Stimulated activated CD4-positive, alpha-beta T cell treated with anti-CD3 and anti-CD28 coated beads, TNF-alpha, amount 100 ng/mL, for 1 hour (primary cell): ENCODE measurements around the gene THSD4.

Experiments used
- DNase-seq, 3 donors: peaks; one replicate each; pipeline ENCODE4 v3.0.0-alpha.2; 2020; ENCODE audit warnings: low read depth in 3 of 3, low spot score in 1 of 3

Gene THSD4

DNA sequence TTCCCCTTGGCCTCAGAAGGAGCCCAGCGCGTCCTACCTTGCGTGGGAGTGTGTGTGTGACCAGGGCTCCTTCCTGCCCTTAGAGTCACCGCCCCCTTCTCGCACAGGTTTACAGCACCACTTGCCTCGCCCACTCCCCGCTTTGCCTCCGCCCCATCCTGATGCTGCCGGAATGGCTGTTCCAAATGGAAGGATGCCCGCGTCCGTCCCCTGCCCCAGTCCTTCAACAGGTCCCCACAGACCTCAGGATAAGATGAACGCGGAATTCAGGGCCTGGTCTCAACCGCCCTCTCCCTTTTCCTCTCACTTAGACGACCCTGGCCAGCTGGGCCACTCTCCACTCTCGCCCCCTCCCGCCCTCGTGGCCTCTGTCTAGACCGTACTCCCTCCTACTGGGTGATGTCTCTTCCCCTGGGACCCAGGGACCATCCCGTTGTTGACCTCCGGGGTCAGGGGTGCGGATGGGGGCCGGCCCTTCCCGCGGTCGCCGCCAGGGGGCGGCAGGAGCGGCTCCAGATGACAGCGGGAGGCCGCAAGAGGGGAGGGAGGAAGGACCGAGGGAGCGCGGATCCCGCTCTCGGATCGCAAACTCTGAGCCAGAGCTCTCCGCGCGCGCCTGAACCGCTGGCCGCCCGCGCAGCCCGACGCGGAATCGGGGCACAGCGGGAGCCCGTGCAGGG, at the start of gene THSD4:
THSD4 (plus strand) TSS at position 585 of the 680 bp plus-strand sequence.
- peak in 1 of 3 donors; percentile 53 for DNase-seq

DNA sequence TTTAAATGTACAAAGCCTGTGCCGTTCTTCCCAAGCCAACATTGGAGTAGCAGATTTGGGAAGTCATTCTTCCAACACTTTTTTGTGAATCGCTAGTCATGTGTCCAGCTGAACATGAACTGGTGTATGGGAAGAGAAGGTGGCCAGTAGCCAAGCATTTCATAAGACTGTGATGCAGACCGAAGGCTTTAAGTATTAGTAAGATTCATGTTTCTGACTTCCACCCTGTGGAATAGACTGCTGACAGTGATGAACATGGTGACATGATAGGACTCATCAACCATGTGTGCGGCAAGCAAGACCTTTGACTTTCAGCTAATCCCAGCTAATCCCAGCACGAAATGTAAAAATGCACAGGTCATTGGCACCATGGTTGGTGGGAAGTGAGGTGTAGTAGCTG, 48.3 kb upstream of the THSD4 start:
- no peak for DNase-seq

DNA sequence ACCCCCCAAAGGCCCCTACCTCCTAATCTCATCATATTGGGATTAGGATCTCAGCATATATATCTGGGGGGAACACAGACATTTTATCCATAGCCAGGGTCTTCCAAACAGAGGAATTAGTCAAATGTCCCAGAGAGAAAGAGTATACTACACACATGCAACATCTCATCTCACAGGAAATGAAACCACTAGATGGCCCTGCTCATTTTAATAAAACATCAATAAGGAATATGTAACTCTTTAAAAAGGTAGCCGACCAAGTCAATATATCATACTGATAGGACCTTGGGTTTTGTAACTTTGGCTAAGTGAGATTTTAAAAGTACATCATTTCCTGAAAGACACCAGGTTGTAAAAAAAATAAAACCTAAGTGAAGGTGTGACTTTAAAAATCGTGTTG, 45.6 kb upstream of the THSD4 start:
- DNase-seq, result no peak

DNA sequence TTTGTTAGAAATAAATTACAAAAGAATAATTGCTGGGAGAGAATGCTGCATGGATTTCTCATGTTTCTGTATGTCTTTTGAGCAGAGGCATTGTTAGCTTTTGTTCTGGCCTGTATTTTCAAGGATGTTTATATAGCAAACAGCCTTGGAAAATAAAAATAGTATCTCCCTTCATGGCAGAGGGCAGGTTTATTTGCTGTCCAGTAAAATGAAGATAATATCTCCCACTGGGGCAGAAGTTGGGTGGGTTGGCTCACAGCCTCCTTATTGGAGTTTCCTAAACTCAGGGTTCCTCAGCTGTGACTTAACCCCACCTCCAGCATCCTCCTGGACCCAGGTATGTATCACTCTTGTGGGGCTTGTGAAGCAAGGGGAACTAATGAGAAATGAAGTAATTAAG, 43.7 kb upstream of the THSD4 start:
- DNase-seq, result no peak

DNA sequence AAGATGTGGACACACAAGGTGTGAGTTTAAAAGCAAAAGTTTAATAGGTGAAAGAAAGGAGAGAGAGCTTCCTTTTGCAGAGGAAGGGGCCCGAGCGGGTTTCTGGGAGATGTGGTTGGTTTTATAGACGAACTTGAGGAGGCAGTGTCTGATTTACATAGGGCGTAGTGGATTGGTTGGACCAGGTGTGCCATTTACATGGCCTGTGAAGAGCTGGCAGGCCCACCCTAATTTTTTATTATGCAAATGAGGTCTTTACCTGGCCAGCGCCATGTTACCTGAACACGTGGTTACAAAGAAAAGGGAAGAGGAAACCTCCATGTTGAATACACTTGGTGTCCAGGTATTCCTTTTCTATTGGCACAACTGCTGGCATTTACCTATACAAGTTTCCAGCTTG, 42.8 kb upstream of the THSD4 start:
- no peak for DNase-seq

DNA sequence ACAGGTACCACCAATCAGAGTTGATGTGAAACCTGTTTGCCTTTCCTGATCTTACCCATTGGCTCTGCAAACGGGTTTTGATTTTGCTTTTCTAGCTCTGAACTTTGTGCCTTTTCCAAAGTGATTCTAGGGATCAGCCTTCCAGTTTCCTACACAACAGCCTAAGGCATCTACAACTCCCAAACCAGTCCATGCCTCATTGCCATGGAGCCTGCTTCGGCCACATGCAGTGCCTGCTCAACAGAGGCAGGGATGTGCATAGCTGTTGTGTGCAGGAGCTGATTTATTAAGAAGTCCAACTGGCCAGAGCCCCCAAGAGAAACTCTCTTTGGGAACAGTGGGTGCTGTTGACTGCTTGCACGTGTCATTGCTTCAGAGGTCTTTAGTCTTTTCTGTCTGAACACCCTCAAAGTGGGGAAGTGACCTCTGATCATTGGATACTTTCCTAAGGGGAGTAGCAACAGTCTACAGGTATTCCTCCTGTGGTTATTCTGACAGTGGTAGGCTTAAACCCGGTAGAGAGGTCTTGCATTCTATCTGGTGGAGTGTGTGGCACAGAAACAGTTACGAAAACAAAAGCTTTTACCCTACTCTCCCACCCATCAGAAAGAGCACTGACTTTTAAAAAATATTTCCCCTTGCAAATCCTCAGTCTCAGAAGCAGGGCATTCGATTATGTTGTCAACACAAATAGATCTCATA, 36.6 kb upstream of the THSD4 start:
- no peak for DNase-seq

DNA sequence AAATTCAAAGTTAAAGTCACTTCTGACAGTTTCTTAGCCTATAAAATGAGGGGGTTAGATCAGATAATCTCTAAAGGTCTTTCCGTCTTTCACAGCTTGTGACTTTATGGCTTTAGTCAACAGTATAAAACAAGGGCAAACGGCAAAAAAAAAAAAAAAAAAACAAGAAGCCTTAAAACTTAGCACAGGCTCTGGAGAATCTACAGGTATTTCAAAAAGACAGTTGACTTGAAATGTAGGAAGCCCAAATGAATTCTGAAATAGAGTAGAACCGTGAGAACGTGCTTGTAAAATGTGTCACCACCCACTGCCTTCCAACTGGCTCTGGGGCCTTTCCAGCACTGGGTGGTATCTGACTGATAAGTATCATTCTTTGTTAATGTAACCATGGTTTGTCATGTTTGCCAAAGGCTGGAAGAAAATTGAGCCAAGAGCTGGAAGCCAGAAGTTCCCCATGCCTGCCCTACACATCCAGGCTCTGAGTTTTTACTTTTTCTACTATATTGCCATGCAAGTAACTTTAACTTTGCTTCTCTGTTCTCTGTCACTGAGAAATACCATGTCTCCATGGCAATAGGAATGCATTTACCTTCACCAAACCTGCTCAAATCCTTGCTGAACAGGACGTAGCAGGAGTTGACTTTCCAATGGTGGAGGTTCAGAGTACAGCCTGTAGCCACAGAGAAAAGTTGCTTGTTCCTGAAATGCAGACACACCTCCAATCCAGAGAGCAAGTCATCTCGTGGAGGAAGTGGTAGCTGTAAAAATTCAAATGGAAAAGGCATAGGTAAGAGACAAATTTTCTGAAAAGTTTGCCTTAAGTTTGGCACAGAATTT, 35.8 kb upstream of the THSD4 start:
- DNase-seq, result no peak

DNA sequence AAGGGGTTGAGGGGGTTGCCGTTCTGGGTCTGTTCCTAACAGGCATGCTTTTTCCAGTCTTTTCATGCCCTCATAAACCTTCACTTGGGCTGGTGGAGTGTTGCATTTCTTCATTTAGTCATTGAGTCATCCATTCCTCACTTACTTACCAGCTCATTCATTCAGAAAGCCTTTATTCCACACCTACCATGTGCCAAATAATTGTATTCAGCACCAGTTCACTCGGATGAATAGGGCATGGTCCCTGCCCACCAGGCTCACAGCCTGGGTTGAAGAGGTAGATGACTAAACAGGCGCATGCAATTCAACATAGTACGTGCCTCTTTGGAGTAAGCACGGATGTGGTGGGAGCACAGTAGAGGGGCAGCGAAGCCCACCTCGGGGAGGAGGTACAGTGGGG, 35.1 kb upstream of the THSD4 start:
- DNase-seq, result no peak

DNA sequence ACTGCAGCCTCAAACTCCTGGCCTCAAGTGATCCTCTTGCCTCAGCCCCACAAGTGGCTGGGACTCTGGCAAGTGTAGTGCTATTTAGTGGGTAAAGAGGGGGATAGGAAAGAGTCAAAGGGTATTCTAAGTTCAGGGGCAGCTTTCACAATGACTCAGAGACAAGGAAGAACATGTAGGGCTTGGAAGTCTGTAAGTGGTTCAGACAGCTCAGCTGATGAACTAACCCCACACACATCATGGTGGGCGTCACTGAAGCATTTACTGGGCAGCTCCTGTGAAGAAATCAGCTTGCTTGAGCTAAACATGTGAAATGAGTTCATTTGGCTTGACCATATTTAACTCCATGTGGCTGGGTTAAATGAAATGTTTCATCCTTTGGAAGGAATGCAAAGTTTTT, 34.6 kb upstream of the THSD4 start:
- DNase-seq, result no peak

DNA sequence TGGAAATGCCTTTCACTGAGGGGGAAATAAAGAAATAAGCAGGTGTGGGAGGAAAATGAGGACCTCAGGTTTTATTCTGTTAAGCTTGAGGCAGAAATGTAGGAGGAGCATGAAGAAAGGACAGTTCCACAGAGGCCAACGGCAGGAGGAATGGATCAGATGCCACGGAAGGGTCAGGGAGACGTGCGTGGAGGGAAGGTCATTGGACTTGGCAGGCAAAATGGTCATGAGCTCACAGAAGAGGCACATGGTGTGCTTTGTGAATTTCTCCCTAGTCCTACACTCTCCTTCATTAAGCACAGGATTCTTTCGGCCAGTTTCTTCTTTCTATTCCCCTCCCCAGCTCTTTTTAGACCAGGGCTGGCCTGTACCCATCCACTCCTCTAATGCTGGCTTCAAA, 32.5 kb upstream of the THSD4 start:
- no peak for DNase-seq

DNA sequence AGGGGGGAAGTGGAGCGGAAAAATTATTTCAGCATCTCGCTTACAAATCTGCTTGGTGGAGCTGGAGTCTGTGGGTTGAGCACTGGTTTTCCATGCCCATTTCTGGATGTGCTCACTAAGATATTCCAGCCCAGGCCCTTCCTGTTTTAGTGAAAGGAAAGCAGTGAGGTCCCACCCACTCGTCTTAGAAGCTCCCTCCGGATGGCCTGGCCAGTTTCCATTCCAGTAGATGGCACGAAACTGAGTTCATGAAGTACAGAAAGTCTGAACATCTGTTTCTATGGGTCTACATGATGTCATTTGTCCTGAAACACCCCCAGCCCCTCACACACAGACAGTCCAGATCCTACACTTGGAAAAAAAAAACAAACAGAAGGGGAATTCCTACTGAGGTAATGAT, 31.9 kb upstream of the THSD4 start:
- DNase-seq, result no peak

DNA sequence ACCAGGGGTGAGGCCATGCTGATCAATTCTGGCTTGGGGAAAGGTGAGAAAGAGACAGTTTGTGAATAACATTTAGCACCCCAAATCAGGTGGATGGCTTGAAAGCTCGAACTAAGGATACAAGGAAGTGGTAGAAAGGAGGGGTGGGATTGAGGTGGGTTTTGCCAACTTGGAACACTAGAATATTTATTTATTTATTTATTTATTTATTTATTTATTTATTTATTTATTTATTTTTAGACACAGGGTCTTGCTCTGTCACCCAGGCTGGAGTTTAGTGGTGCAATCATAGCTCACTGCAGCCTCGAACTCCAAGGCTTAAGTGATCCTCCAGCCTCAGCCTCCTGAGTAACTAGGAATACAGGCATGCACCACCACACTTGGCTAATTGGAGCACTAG, 31.0 kb upstream of the THSD4 start:
- DNase-seq, result no peak

DNA sequence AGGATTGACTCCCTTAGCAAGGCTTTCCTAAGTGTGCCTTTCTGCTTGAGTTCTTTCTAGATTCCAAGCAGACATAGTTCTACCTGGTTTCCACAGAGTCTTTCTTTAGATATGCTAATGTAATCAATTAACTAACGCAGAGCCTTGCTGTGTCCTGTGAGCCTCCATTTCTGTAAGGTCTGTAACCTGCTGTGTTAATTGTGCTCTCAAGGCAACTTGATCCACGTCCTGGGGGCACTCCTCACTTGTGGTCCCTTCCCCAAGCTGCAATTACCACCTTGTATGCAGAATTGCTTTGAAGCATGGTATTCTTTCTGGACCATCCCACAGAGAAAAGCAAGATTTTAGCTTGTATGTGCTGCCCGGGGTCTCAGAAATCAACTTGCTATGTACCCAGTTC, 29.5 kb upstream of the THSD4 start:
- DNase-seq, result no peak

DNA sequence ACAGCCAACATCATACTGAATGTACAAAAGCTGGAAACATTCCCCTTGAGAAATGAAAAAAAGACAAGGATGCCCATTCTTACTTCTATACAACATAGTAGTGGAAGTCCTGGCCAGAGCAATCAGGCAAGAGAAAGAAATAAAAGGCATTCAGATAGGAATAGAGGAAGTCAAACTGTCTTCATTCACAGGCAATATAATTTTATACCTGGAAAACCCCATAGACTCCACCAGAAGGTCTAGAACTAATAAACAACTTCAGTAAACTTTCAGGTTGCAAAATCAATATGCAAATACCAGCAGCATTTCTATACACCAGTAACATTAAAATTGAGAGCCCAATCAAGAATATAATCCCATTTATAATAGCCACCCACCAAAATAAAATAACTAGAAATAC, 27.1 kb upstream of the THSD4 start:
- DNase-seq, result no peak

DNA sequence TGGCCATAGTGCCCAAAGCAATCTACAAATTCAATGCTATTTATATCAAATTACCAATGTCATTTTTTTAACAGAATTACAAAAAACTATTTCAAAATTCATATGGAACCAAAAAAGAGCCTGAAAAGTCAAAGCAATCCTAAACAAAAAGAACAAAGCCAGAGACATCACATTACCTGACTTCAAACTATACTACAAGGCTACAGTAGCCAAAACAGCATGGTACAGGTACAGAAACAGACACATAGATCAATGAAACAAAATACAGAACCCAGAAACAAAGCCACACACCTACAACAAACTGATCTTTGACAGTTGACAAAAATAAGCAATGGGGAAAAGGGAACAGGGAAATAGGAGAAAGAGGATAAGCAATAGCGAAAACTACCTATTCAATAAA, 26.6 kb upstream of the THSD4 start:
- DNase-seq, result no peak

DNA sequence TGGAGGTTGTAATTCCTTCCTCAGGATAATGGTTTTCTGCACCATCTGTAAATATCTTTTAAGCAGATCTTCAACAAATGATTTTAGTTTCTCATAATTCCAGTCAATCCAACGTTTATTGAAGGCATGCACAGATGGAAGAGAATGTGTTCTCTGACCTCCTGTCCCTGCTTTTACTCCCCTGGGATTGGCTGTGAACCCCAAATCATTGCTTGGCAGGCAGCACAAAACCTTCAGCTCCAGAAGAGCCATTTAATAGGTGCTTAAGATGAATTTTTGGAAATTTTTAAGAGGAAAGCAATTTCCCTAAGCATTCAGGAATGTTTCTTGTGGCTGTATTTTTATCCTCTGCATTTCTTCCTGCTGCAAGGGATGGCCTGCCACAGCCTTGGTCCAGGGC, 25.5 kb upstream of the THSD4 start:
- no peak for DNase-seq

DNA sequence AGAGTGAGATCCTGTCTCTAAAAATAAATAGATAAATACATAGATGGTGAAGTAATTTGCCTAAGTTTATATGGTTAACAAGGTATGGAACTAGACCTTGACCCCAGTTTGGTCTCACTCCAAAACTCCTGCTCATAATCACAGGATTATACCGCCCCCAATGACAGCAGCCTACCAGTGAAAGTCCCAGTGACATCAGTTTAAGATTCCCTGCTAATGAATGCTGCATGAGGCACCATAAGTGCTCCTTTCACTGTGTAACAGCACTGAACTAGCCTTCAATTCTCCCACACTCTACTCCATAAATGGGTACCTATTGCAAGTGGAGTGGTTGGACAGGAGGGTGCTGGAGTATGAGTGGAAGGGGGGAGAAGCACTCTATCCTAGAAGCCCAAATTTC, 23.7 kb upstream of the THSD4 start:
- no peak for DNase-seq

DNA sequence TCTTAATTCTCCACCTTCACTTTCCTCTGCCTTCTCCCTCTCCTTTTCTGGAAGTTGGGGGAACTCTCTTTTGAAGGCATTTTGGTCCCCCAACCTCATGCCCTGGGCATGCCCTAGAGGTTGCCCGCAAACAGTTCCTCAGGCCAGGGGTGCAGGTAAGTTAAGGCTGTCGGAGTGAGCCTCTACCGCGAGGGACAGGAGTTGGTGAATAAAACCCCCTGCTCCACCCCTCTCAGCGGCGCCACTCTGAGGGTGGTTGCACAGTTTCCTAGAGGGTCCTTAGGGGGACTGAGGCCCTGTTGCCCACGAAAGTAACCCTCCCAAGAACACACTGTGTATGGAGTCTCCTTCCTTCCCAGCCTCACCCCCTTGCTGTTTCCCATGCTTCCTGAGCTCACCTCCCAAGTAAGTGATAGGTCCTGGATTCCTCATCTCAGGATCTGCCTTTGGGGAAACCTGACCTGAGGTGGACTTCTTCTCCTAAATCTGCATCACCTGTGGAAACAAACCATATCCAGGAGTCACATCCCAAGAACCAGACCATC, 23.1 kb upstream of the THSD4 start:
- no peak for DNase-seq

DNA sequence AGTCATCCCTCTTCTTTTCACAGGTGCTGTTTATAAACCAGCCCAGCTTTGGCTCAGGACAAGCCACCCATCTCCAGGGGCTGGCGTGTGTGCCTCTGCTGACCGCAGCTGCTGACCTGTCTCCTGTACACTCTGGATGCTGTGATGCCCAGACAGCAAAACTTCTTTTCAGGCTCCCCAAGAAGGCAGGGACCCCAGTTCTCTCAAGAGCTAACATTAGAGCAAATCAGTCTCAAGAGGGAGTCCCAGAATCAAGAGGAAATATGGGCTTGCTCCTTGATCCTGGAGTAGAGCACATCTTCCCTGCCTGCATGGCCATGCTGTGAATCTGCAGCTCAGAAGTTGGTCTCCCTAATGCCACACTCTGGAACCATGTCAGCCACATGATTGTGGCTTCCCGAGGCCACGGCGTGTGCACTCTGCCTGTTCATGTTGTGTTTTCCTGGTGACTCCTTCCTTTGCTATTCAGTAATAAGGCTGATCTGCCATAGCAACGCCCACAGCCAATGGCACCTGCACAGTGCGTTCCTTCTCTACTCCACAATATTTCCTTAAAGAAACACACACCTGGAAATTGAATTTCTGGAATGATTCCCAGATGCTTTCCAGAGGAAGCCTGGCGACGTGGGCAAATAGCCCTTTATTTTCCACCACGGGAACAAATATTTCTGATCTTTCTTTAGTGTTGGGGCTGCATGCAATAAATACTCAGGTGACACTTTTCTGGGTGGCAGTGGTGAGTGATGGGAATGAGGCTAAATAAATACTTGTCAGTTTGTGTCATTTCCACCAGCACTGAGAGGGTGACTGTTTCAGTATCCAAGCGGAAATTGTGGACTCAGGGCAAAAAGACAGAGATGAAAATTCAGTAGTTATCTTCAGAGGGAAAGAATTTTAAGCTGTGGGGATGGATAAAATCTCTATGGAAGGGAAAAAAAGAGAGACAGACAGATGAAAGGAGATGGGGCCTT, 21.9 kb upstream of the THSD4 start:
- DNase-seq, result no peak

DNA sequence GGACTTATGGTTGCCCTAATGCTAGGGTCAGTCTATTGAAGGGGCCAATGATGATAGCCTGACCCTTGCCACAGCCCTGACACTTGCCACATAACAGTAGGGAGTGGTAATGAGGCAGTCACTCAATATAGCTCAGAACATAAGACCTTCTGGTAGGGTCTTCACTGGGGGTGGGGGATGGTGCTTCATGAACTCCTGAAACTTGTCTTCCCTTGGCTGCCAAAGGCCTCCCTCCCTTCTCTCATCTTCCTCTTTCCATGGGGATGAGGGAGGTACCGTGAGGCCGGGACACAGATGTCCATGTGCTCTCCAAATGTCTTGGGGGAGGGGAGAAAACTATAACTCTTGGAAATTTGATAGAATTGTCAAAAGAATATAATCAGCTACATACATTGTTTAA, 21.1 kb upstream of the THSD4 start:
- no peak for DNase-seq

DNA sequence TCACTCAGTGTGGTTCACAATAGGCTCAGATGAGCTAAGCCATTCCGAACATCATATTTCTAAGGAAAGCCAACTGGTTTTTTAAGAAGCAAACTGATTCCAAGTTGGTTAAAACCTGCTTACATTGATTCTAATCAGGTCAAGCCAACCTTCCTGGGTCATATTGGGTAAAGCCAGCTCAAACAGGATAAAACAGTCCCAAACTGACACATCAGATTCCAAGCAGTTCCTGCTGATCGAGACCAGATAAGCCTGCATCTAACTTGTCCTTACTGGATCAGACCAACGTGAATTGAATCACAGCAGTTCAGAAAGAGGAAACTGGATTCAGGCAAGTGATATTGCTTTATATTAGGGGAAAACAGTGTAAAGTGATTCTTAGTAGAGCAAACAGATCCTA, 18.6 kb upstream of the THSD4 start:
- no peak for DNase-seq
